Measurements from ENCODE around the gene ZNF780B.

GRCh38 chr19:40103600-40103999 is 47.6 kb upstream of the ZNF780B start:
- TF ChIP-seq CTCF (IDR thresholded peaks at IDR 0.05), result no peak
- no peak for TF ChIP-seq EP300 (IDR thresholded peaks at IDR 0.05)
- no peak for TF ChIP-seq POLR2A (IDR thresholded peaks at IDR 0.05)
- TF ChIP-seq POLR2AphosphoS5 (IDR thresholded peaks at IDR 0.05), result no peak

Data from suprapubic skin (tissue), 4 donors.